Stomach (tissue), 9 donors: ENCODE measurements around the gene COMMD3. TPM values are rescaled to one million over a fixed set of nuclear protein-coding genes. Genes with fewer than 3 reads are reported as not detected.

ENCODE experiments used
- DNase-seq, 2 donors: peaks; one replicate each; pipeline versions ENCODE4 v3.0.0 to v3.0.0-alpha.2; 2013 to 2019
- H3K27ac ChIP-seq, 5 donors: fragments of 200-600 bp in 4 of 5; sonication (generic) in 4 of 5; one replicate each; pipeline ENCODE4 v1.5.1; 2013 to 2019; ENCODE audit warnings: mild to moderate bottlenecking in 1 of 5, moderate library complexity in 1 of 5
- H3K27me3 ChIP-seq, 3 donors: fragments of 200-600 bp; sonication (generic); one replicate each; pipeline ENCODE4 v1.5.1; 2017 to 2019; ENCODE audit warnings: mixed run types in 1 of 3
- H3K36me3 ChIP-seq, 4 donors: fragments of 200-600 bp; sonication (generic); 1 replicate in 3 of 4; 2 replicates in 1 of 4; pipeline ENCODE4 v1.5.1; 2016 to 2019
- H3K4me1 ChIP-seq, 4 donors: fragments of 200-600 bp; sonication (generic); one replicate each; pipeline ENCODE4 v1.5.1; 2016 to 2019
- H3K4me3 ChIP-seq, 4 donors: fragments of 200-600 bp; sonication (generic) in 3 of 4; one replicate each; pipeline ENCODE4 v1.5.1; 2016 to 2019; ENCODE audit warnings: mild to moderate bottlenecking in 1 of 4
- H3K9me3 ChIP-seq, 4 donors: fragments of 200-600 bp; sonication (generic); one replicate each; pipeline ENCODE4 v1.5.1; 2016 to 2019
- EP300 ChIP-seq: sonication (generic); formaldehyde crosslinking; IDR thresholded peaks from one replicate; pipeline ENCODE4 v1.6.1; 2017; ENCODE audit warnings: antibody characterized with exemption
- POLR2A ChIP-seq, 4 donors: fragments of 450-650 bp; IDR thresholded peaks; one replicate each; pipeline ENCODE4 v1.6.1; 2016; ENCODE audit warnings: antibody characterized with exemption in 4 of 4, control low read depth in 2 of 4, mild to moderate bottlenecking in 1 of 4, moderate library complexity in 1 of 4
- POLR2AphosphoS5 ChIP-seq, 3 donors: sonication (generic); formaldehyde crosslinking; IDR thresholded peaks; one replicate each; pipeline ENCODE4 v1.6.1; 2016; ENCODE audit warnings: antibody characterized with exemption in 3 of 3
- WGBS, 5 donors: extraction: QIAGEN DNeasy Blood & Tissue Kit in 3 of 5; methylation state at CpG; one replicate each; pipeline versions ENCODE4 v1.1.5 to v1.1.7; 2013 to 2018; 5-methylcytosine and 5-hydroxymethylcytosine counted together
- intact Hi-C: fragments of 100-400 bp; cut with DNase I; formaldehyde crosslinking; loops from one replicate; pipeline ENCODE4 v1.15.1; 2023; ENCODE audit warnings: low total_unique reads
- polyA plus RNA-seq, 3 donors: library from polyadenylated mRNA; stranded (reverse); fragments of 200-250 nt; gene quantifications; one replicate each; pipeline ENCODE4 v1.2.3, GENCODE V29; 2013
- total RNA-seq, 5 donors: library from RNA; depleted of rRNA; stranded (reverse); fragments of >200 nt; gene quantifications; one replicate each; pipeline versions ENCODE4 v1.1.0 to v1.2.3, GENCODE V29; 2014 to 2016
- TF ChIP-seq, protein P1 (sequence below), 7 experiments: fragments of 450-650 bp in 4 of 7; fragments of 200-600 bp in 3 of 7; sonication (generic) in 3 of 7; IDR thresholded peaks; one replicate each; pipeline ENCODE4 v1.5.1; 2016 to 2019; ENCODE audit warnings: antibody characterized with exemption in 7 of 7, control low read depth in 2 of 7, mild to moderate bottlenecking in 1 of 7
- donor health status: healthy with polysubstance abuse.
- donor health status: Bipolar disorder and iron deficiency.
- donor health status: healthy.

Gene COMMD3
- total and polyA plus RNA-seq, 8 donors = 4.1 to 57.7 (median 27.1) TPM

DNA sequence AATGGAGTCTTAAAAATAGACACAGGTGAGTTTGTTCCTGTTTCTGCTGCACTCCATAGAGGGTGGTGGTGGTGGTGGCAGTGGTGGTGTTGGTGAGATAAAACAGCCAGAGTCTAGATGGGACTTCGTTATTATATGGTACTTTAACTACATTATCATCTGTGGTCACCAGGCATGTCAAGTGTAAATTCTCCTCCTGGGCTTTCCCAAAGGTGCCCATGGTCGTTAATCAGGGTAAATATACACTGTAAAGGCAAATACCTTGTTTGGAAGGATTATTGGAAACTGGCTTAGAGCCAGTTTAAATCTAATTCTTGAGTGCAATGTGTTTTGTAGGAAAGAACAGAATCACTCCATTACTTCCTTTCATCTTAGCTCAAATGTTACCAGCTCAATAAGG is 21.5 kb upstream of the COMMD3 start:
- H3K36me3 ChIP-seq = no peaks in the 10 kb centered on the region
- H3K27ac ChIP-seq = no peak overlapping the region
- TF ChIP-seq POLR2AphosphoS5 (IDR thresholded peaks at IDR 0.05) (no peak), POLR2A (IDR thresholded peaks at IDR 0.05) (no peak), EP300 (no peak)
- TF ChIP-seq, protein P1, sequence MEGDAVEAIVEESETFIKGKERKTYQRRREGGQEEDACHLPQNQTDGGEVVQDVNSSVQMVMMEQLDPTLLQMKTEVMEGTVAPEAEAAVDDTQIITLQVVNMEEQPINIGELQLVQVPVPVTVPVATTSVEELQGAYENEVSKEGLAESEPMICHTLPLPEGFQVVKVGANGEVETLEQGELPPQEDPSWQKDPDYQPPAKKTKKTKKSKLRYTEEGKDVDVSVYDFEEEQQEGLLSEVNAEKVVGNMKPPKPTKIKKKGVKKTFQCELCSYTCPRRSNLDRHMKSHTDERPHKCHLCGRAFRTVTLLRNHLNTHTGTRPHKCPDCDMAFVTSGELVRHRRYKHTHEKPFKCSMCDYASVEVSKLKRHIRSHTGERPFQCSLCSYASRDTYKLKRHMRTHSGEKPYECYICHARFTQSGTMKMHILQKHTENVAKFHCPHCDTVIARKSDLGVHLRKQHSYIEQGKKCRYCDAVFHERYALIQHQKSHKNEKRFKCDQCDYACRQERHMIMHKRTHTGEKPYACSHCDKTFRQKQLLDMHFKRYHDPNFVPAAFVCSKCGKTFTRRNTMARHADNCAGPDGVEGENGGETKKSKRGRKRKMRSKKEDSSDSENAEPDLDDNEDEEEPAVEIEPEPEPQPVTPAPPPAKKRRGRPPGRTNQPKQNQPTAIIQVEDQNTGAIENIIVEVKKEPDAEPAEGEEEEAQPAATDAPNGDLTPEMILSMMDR (IDR thresholded peaks at IDR 0.05) = no peak
- no peak overlapping the region for H3K4me3 ChIP-seq
- H3K4me1 ChIP-seq = no peaks in the 10 kb centered on the region
- WGBS, 5 donors = 23 to 34% (median 25%) methylated on average over 2 of the region's 2 CpGs
- peaks cover 0 to 5% (median 0%) of the 10 kb centered on the region in 4 donors for H3K9me3 ChIP-seq
- intact Hi-C loops = no loop called here
- no peak for DNase-seq
- H3K27me3 ChIP-seq = no peaks in the 10 kb centered on the region

- intact Hi-C loops = no loop called here
- H3K27ac ChIP-seq = no peak overlapping the region
- no peak for DNase-seq
- WGBS, 5 donors = 89 to 100% (median 97%) methylated on average over 4 of the region's 4 CpGs
- TF ChIP-seq, protein P1 (IDR thresholded peaks at IDR 0.05) = no peak
- TF ChIP-seq POLR2AphosphoS5 (IDR thresholded peaks at IDR 0.05) (no peak), POLR2A (IDR thresholded peaks at IDR 0.05) (no peak), EP300 (no peak)
- H3K4me3 ChIP-seq = no peak overlapping the region
- no peaks in the 10 kb centered on the region for H3K9me3 ChIP-seq
- H3K4me1 ChIP-seq = no peaks in the 10 kb centered on the region
- H3K27me3 ChIP-seq = no peaks in the 10 kb centered on the region
- H3K36me3 ChIP-seq = no peaks in the 10 kb centered on the region
These were observed 15.0 kb upstream of the COMMD3 start for GRCh38 chr10:22301193-22301592.

DNA sequence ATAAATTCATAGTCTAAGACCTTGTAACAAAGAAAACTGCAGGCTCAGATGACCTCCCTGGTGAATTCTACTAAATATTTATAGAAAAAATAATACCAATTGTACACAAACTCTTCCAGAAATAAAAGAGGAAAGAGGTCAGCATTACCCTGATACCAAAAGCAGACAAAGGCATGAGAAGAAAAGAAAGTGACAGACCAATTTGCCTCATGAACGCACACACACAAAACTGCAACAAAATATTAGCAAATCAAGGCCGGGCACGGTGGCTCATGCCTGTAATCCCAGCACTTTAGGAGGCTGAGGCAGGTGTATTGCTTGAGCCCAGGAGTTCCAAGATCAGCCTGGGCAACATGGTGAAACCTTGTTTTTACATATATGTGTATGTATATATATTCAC is 12.7 kb upstream of the COMMD3 start:
- 92 to 97% (median 94%) methylated on average over 3 of the region's 3 CpGs for WGBS, 5 donors
- intact Hi-C loops = no loop called here
- TF ChIP-seq, protein P1 (IDR thresholded peaks at IDR 0.05) = no peak
- TF ChIP-seq POLR2A (IDR thresholded peaks at IDR 0.05) (no peak), POLR2AphosphoS5 (IDR thresholded peaks at IDR 0.05) (no peak), EP300 (no peak)
- H3K4me1 ChIP-seq = no peaks in the 10 kb centered on the region
- H3K4me3 ChIP-seq = no peak overlapping the region
- no peak overlapping the region for H3K27ac ChIP-seq
- no peaks in the 10 kb centered on the region for H3K27me3 ChIP-seq
- no peaks in the 10 kb centered on the region for H3K36me3 ChIP-seq
- DNase-seq = no peak
- no peaks in the 10 kb centered on the region for H3K9me3 ChIP-seq

DNA sequence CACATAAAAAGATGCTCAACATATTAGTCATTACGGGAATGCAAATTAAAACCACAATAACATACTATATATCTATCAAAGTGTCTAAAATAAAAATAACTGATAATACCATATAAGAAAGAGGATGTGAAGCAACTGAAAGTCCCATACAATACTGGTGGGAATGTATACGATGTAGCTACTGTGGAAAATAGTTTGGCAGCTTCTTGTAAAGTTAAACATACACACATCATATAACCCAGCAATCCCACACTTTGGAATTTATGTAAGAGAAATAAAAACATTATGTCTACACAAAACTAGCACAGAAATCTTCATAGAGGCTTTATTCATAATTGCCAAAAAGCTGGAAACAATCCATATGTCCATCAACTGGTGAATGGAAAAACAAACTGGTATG is 10.5 kb upstream of the COMMD3 start:
- Histone ChIP-seq H3K9me3 (no peaks in the 10 kb centered on the region), H3K36me3 (no peaks in the 10 kb centered on the region), H3K4me1 (no peaks in the 10 kb centered on the region), H3K27ac (no peak overlapping the region), H3K27me3 (no peaks in the 10 kb centered on the region), H3K4me3 (no peak overlapping the region)
- WGBS, 5 donors = 76 to 92% (median 82%) methylated on average over 2 of the region's 2 CpGs
- no peak for DNase-seq
- TF ChIP-seq POLR2A (IDR thresholded peaks at IDR 0.05) (no peak), EP300 (no peak), POLR2AphosphoS5 (IDR thresholded peaks at IDR 0.05) (no peak)
- TF ChIP-seq, protein P1 (IDR thresholded peaks at IDR 0.05) = no peak
- intact Hi-C loops = no loop called here
